Upper lobe of right lung (tissue), 1 donor: ENCODE results near the gene ESR2. TPM values are rescaled to one million over a fixed set of nuclear protein-coding genes. Genes with fewer than 3 reads are reported as not detected.

ENCODE experiments used
- ATAC-seq: fragments of 200-7000 bp; cut with Tn5 transposase; one replicate; pipeline ENCODE4 v1.9.1; 2020; ENCODE audit warnings: mild to moderate bottlenecking, moderate library complexity
- DNase-seq: peaks from one replicate; pipeline ENCODE4 v3.0.0-alpha.2; 2020
- H3K27ac ChIP-seq: fragments of 200-600 bp; one replicate; pipeline ENCODE4 v1.8.0; 2022
- H3K27me3 ChIP-seq: fragments of 200-600 bp; one replicate; pipeline ENCODE4 v1.8.0; 2022; ENCODE audit warnings: mild to moderate bottlenecking
- H3K36me3 ChIP-seq: fragments of 200-600 bp; one replicate; pipeline ENCODE4 v1.8.0; 2022
- H3K4me1 ChIP-seq: fragments of 200-600 bp; one replicate; pipeline ENCODE4 v1.8.0; 2022
- H3K4me3 ChIP-seq: fragments of 200-600 bp; one replicate; pipeline ENCODE4 v1.8.0; 2022; ENCODE audit warnings: mild to moderate bottlenecking
- H3K9me3 ChIP-seq: fragments of 200-600 bp; one replicate; pipeline ENCODE4 v1.8.0; 2022
- CTCF ChIP-seq: fragments of 200-600 bp; IDR thresholded peaks from one replicate; pipeline ENCODE4 v1.8.0; 2022; ENCODE audit warnings: antibody characterized with exemption
- intact Hi-C: fragments of 100-400 bp; cut with DNase I; formaldehyde crosslinking; loops from one replicate; pipeline ENCODE4 v1.11.0; 2022
- total RNA-seq: library from RNA; stranded (reverse); fragmentation: NEBNext Ultra II Directional; extraction: Animal tissue kit (Norgen Biotek cat#: 25700); gene quantifications from one replicate; pipeline ENCODE4 v1.2.1, GENCODE V29; 2021
- donor health status: DM: no; HTN: yes; CAD: no; lungs with severe emphysema.

Gene ESR2
- total RNA-seq, 1 donor from 2014 or later = 1.3 TPM

DNA sequence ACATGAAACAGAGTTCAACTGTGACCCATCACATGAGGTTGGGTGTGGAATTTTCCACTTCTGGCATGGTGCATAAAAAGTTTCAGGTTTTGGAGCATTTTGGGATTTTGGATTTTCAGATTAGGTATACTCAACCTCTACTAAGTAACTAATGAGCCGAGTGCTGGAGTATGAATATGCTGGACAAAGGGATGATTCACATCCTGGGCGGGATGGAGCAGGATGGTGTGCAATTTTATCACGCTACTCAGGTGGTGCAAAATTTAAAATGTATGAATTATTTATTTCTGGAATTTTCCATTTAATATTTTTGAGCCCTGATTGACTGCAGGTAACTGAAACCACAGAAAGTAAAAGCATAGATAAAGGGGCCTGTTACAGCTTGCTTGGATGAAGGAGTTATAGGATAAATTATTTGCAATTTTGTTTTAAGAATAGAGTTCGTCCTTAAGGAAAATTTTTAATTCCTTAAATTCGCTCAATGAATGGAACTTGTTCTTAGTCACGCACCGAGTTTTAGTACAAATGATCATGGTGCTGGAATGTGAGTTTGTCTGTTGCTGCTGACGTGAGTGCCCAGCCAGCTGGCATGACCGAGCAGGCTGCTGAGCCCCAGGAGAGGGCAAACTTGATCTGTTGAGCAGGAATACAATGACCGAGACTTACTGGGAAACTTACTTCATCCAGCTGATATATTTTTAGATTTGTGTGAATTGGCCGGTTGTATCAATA, 176.3 kb downstream of the ESR2 start:
- intact Hi-C loops = no loop called here
- TF ChIP-seq CTCF = no peak
- ATAC-seq (peak; percentile 73), DNase-seq (no peak)
- Histone ChIP-seq H3K4me3 (no peak overlapping the region), H3K27ac (no peak overlapping the region), H3K4me1 (no peaks in the 10 kb centered on the region), H3K27me3 (no peaks in the 10 kb centered on the region), H3K36me3 (peaks cover 39% of the 10 kb centered on the region), H3K9me3 (no peaks in the 10 kb centered on the region)

DNA sequence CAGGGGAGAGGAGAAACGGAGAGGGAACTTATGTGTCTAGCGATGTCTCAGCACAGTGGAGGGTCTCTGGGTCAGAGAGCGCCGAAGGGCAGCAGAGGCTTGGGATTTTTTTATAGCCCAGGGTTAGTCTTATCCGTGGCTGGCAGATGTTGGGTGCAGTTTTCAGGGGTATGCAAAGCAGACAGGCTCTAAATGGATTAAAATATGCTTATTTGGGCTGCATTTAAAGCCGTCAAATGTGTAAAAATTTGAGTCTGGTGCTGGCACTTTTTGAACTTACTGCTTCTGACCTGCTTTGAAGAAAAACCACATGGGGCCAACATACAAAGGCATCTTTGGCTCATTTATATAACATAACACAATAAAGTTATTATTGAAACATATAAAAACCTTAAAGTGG, 178.8 kb downstream of the ESR2 start:
- H3K27ac ChIP-seq = no peak overlapping the region
- TF ChIP-seq CTCF = no peak
- no peak for ATAC-seq
- H3K27me3 ChIP-seq = no peaks in the 10 kb centered on the region
- H3K4me1 ChIP-seq = no peaks in the 10 kb centered on the region
- H3K4me3 ChIP-seq = no peak overlapping the region
- peaks cover 18% of the 10 kb centered on the region for H3K36me3 ChIP-seq
- H3K9me3 ChIP-seq = no peaks in the 10 kb centered on the region
- intact Hi-C loops = no loop called here
- no peak for DNase-seq

- H3K27ac ChIP-seq = no peak overlapping the region
- no peaks in the 10 kb centered on the region for H3K27me3 ChIP-seq
- DNase-seq = no peak
- no peaks in the 10 kb centered on the region for H3K4me1 ChIP-seq
- H3K9me3 ChIP-seq = no peaks in the 10 kb centered on the region
- peaks cover 15% of the 10 kb centered on the region for H3K36me3 ChIP-seq
- intact Hi-C loops = no loop called here
- no peak for TF ChIP-seq CTCF
- H3K4me3 ChIP-seq = no peak overlapping the region
- no peak for ATAC-seq
These were observed 179.4 kb downstream of the ESR2 start for GRCh38 chr14:64114796-64115195.

- peaks cover 13% of the 10 kb centered on the region for H3K36me3 ChIP-seq
- no peak overlapping the region for H3K27ac ChIP-seq
- intact Hi-C loops = no loop called here
- no peaks in the 10 kb centered on the region for H3K4me1 ChIP-seq
- TF ChIP-seq CTCF = no peak
- no peak for ATAC-seq
- no peak for DNase-seq
- H3K9me3 ChIP-seq = no peaks in the 10 kb centered on the region
- H3K27me3 ChIP-seq = no peaks in the 10 kb centered on the region
- H3K4me3 ChIP-seq = no peak overlapping the region
These were observed 180.0 kb downstream of the ESR2 start for GRCh38 chr14:64114166-64114565.

DNA sequence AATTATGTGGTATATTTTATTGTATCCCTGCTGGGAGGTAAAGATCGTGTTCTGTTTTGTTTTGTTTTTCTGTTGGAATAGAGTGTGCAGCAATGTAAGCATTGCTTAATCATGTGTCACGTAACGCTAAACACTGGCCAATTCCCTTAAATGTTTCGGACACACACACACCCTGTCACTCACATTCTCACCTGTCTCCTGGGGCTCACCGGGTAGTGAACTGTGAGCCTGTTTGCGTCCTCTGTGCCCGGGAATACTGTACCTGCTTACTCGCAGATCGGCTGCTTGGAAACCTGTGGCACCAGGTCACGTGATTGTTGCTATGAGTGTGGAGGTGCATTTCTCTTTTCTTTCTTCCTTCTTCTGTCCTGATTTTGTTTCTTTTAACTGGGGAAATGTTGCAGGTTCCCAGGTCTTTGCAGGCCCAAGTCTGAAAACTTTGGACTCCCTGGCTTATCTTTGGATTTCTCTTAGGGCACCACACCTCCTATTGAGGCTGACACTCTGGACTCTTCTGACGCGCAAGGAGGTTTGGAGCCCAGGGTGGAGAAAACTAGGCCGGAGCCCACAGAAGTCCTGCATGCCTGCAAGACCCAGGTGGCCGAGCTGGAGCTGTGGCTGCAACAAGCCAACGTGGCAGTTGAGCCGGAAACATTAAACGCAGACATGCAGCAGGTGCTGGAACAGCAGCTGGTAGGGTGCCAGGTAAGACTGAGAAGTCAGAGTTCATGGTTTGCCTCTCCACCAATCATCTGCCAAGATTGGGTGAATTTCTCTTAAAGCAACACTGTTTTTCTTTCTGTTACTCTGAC, 181.1 kb downstream of the ESR2 start:
- peak; percentile 51 for ATAC-seq
- Histone ChIP-seq H3K36me3 (peaks cover 13% of the 10 kb centered on the region), H3K4me1 (no peaks in the 10 kb centered on the region), H3K27me3 (no peaks in the 10 kb centered on the region), H3K27ac (no peak overlapping the region), H3K9me3 (no peaks in the 10 kb centered on the region), H3K4me3 (no peak overlapping the region)
- DNase-seq = no peak
- TF ChIP-seq CTCF = no peak
- intact Hi-C loops = no loop called here
